HepG2 (cell line): ENCODE measurements around the gene SUPT6H. TPM values are rescaled to one million over a fixed set of nuclear protein-coding genes. Genes with fewer than 3 reads are reported as not detected.

Source experiments
- ATAC-seq: fragments of 200-7000 bp; cut with Tn5 transposase; 3 replicates; pipeline ENCODE4 v1.9.1; 2020; ENCODE audit warnings: mild to moderate bottlenecking, moderate library complexity
- BruUV-seq: library from RNA; stranded (reverse); fragments of 400-500 nt; replicated peaks from 2 replicates; lab custom pipeline; 2021; lab: Mats Ljungman, UMichigan
- CTCF ChIA-PET: fragments of 300-600 bp; formaldehyde crosslinking; extraction: SDS; loops from one replicate; lab custom pipeline; 2021; ENCODE audit warnings: low total read pairs, inconsistent platforms, low intra/inter-chr PET ratio; lab: Yijun Ruan, JAX
- POLR2A ChIA-PET: fragments of 350-600 bp; sonication (Branson Sonifier 250); formaldehyde crosslinking; loops from one replicate; lab custom pipeline; 2020; ENCODE audit warnings: antibody characterized with exemption, inconsistent platforms; lab: Yijun Ruan, JAX
- DNase-seq: peaks from one replicate; pipeline ENCODE4 v3.0.0-alpha.2; 2015; ENCODE audit warnings: low spot score
- FAIRE-seq: peaks from 3 replicates; lab custom pipeline; 2011; peaks lifted over from hg19 to GRCh38; lab: Jason Lieb, UNC
- H2AFZ ChIP-seq: one replicate; pipeline ENCODE4 v1.6.1; 2011; ENCODE audit warnings: low read length, inconsistent platforms
- H3K27ac ChIP-seq: fragments of 300-600 bp; 3 replicates; pipeline ENCODE4 v1.8.0; 2011; ENCODE audit warnings: mixed run types, mild to moderate bottlenecking, mixed read lengths, low read length, inconsistent platforms; ENCODE audit not compliant: insufficient read depth; ENCODE audit errors: extremely low read length
- H3K27me3 ChIP-seq, 2 experiments: fragments of 200-600 bp in 1 of 2; 2 replicates in 1 of 2; 3 replicates in 1 of 2; pipeline versions ENCODE4 v1.6.0 to v1.8.0; 2011; ENCODE audit warnings: low read length in 2 of 2, mild to moderate bottlenecking in 2 of 2, moderate library complexity in 2 of 2, inconsistent platforms in 1 of 2; ENCODE audit not compliant: insufficient read depth in 2 of 2, control insufficient read depth in 1 of 2
- H3K36me3 ChIP-seq, 2 experiments: fragments of 200-600 bp in 1 of 2; replicated peaks in 1 of 2; 2 replicates in 1 of 2; 3 replicates in 1 of 2; pipeline versions ENCODE4 v1.5.1 to v1.8.0; 2011; ENCODE audit warnings: low read length in 2 of 2, inconsistent platforms in 1 of 2; ENCODE audit not compliant: insufficient read depth in 2 of 2, control insufficient read depth in 1 of 2
- H3K4me1 ChIP-seq: 2 replicates; pipeline ENCODE4 v1.5.1; 2012; ENCODE audit warnings: low read length, inconsistent platforms; ENCODE audit not compliant: insufficient read depth
- H3K4me2 ChIP-seq: 2 replicates; pipeline ENCODE4 v1.6.0; 2011; ENCODE audit warnings: low read depth, low read length, inconsistent platforms
- H3K4me3 ChIP-seq, 3 experiments: fragments of 200-600 bp in 1 of 3; sonication (generic), shearing (Covaris generic) in 1 of 3; replicated peaks in 1 of 3; 2 replicates each; pipeline ENCODE4 v1.5.1; 2011 to 2016; ENCODE audit warnings: low read length in 3 of 3, inconsistent platforms in 2 of 3, low read depth in 2 of 3, mild to moderate bottlenecking in 2 of 3, control low read depth in 1 of 3, mixed read lengths in 1 of 3; ENCODE audit not compliant: insufficient read depth in 1 of 3
- H3K79me2 ChIP-seq: one replicate; pipeline ENCODE4 v1.6.1; 2011; ENCODE audit warnings: low read length, inconsistent platforms; ENCODE audit not compliant: insufficient read depth
- H3K9ac ChIP-seq: 2 replicates; pipeline ENCODE4 v1.6.0; 2011; ENCODE audit warnings: mild to moderate bottlenecking, low read depth, low read length, inconsistent platforms; ENCODE audit not compliant: insufficient read depth
- H3K9me3 ChIP-seq: 2 replicates; pipeline ENCODE4 v1.5.1; 2012; ENCODE audit warnings: mild to moderate bottlenecking, low read length
- H4K20me1 ChIP-seq: 2 replicates; pipeline ENCODE4 v1.6.0; 2011; ENCODE audit warnings: inconsistent platforms, mild to moderate bottlenecking, low read length, moderate library complexity; ENCODE audit not compliant: insufficient read depth
- ATF1 ChIP-seq: IDR thresholded peaks from 2 replicates; pipeline ENCODE4 v1.6.1; 2016; ENCODE audit warnings: mild to moderate bottlenecking, control low read depth
- BCL6 ChIP-seq: IDR thresholded peaks from 2 replicates; pipeline ENCODE4 v1.6.1; 2016; ENCODE audit warnings: missing genetic modification reagents, missing compliant biosample characterization
- NAIF1 ChIP-seq: sonication (generic); formaldehyde crosslinking; IDR thresholded peaks from 2 replicates; pipeline ENCODE4 v1.5.0; 2020; ENCODE audit warnings: mild to moderate bottlenecking, missing genetic modification reagents, borderline replicate concordance
- NFYC ChIP-seq: IDR thresholded peaks from 2 replicates; pipeline ENCODE4 v1.6.1; 2016; ENCODE audit warnings: missing genetic modification reagents, missing compliant biosample characterization
- TARDBP ChIP-seq: sonication (generic); formaldehyde crosslinking; IDR thresholded peaks from 2 replicates; pipeline ENCODE4 v1.8.0; 2022; ENCODE audit warnings: mild to moderate bottlenecking, missing genetic modification reagents
- ZNF747 ChIP-seq: sonication (generic); formaldehyde crosslinking; IDR thresholded peaks from 2 replicates; pipeline ENCODE4 v1.8.1; 2023; ENCODE audit warnings: missing genetic modification reagents, mild to moderate bottlenecking, borderline replicate concordance
- WGBS: methylation state at CpG from one replicate; pipeline ENCODE4 v1.1.6; 2017; ENCODE audit warnings: low lambda C conversion rate; 5-methylcytosine and 5-hydroxymethylcytosine counted together
- in situ Hi-C: cut with HindIII; loops from 2 replicates; pipeline ENCODE4 v1.10.0; 2017; ENCODE audit warnings: low pct_unique_long_range_greater_than_20kb; ENCODE audit not compliant: extremely low pct_ligation_motif_present
- intact Hi-C: fragments of 100-400 bp; cut with micrococcal nuclease; formaldehyde crosslinking; loops from one replicate; pipeline ENCODE4 v1.10.0; 2022; ENCODE audit not compliant: unreplicated experiment
- polyA plus RNA-seq, 8 experiments: library from polyadenylated mRNA; depleted of rRNA in 3 of 8; stranded (reverse) in 7 of 8; unstranded in 1 of 8; fragments of >200 nt; fragmentation: Illumina TruSeq in 4 of 8; extraction: Trizol in 4 of 8; gene quantifications; 2 replicates each; pipeline versions ENCODE4 v1.2.1 to v1.2.3, GENCODE V29; 2011 to 2016; ENCODE audit warnings: low read depth in 4 of 8, missing spikeins in 1 of 8, mixed read lengths in 1 of 8; ENCODE audit not compliant: insufficient read depth in 1 of 8
- total RNA-seq, 5 experiments: library from RNA; depleted of rRNA; stranded (reverse); fragments of >200 nt; fragmentation: Illumina TruSeq; extraction: Trizol; gene quantifications; 2 replicates each; pipeline ENCODE4 v1.2.3, GENCODE V29; 2016; ENCODE audit warnings: low read depth in 1 of 5
- TF ChIP-seq, protein P1 (sequence below): sonication (generic); formaldehyde crosslinking; IDR thresholded peaks from 2 replicates; pipeline ENCODE4 v1.4.0; 2020; ENCODE audit warnings: missing genetic modification reagents

Gene SUPT6H
- total and polyA plus RNA-seq, 2 of the 13 experiments (the other 11 are each of a cell fraction or from before 2014, with no cell fraction given): 32.7 to 39.9 TPM

DNA sequence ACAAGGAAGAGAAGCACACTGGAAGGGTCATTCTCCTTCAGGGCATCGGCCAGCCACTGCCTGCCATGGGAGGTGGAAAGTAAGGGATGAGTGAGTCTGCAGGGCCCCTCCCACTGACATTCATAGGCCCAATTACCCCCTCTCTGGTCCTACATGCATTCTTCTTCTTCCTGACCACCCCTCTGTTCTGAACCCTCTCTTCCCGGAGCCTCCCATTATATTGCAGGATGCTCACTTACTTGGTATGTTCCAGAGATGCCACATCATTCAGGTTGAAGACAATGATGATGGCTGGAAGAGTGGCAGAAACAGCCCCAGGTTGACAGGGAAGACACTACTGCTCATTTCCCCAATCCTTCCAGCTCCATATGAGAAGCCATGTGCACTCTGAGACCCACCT, 53.2 kb downstream of the SUPT6H start:
- ATAC-seq (no peak), FAIRE-seq (no peak), DNase-seq (no peak)
- Histone ChIP-seq H3K36me3 (no peaks in the 10 kb centered on the region), H3K4me2 (no peak overlapping the region; the same call in 1 of the 2 replicates), H3K4me3 (no peak overlapping the region), H3K27me3 (peaks cover 2 to 3% of the 10 kb centered on the region in 2 experiments; a peak in 3 of 5 replicates), H3K79me2 (peaks cover 4% of the 10 kb centered on the region), H3K27ac (no peak overlapping the region), H3K9ac (no peak overlapping the region), H3K9me3 (no peaks in the 10 kb centered on the region), H3K4me1 (peaks cover 45% of the 10 kb centered on the region), H4K20me1 (no peaks in the 10 kb centered on the region), H2AFZ (no peak overlapping the region)
- 27% methylated on average over 2 of the region's 2 CpGs for WGBS
- no peak for TF ChIP-seq NFYC (CRISPR knock-in tag)
- no peak for TF ChIP-seq NAIF1
- TF ChIP-seq, protein P1, sequence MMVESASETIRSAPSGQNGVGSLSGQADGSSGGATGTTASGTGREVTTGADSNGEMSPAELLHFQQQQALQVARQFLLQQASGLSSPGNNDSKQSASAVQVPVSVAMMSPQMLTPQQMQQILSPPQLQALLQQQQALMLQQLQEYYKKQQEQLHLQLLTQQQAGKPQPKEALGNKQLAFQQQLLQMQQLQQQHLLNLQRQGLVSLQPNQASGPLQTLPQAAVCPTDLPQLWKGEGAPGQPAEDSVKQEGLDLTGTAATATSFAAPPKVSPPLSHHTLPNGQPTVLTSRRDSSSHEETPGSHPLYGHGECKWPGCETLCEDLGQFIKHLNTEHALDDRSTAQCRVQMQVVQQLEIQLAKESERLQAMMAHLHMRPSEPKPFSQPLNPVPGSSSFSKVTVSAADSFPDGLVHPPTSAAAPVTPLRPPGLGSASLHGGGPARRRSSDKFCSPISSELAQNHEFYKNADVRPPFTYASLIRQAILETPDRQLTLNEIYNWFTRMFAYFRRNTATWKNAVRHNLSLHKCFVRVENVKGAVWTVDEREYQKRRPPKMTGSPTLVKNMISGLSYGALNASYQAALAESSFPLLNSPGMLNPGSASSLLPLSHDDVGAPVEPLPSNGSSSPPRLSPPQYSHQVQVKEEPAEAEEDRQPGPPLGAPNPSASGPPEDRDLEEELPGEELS: no peak
- no peak for TF ChIP-seq TARDBP (CRISPR knock-in tag)
- TF ChIP-seq ZNF747 (CRISPR knock-in tag): no peak
- no peak for TF ChIP-seq BCL6 (CRISPR knock-in tag)
- TF ChIP-seq ATF1: no peak
- in situ Hi-C loops (loop anchor here (5.0 kb wide), 1 partner anchor 68 kb away; the partner anchor contains the start of gene BLTP2), intact Hi-C loops (no loop called here)
- POLR2A ChIA-PET: interaction anchor here (10.1 kb wide), 1 partner anchor 16 kb away, joined by 145 read pairs; no protein-coding TSS in a partner anchor
- CTCF ChIA-PET: no interaction called here
- BruUV-seq: no TSS peak
